Retina (tissue), 1 donor: ENCODE data around the gene GNAO1.

Source experiments
- DNase-seq: peaks from one replicate; pipeline ENCODE4 v3.0.0-alpha.2; 2016

GNAO1 gene

DNA sequence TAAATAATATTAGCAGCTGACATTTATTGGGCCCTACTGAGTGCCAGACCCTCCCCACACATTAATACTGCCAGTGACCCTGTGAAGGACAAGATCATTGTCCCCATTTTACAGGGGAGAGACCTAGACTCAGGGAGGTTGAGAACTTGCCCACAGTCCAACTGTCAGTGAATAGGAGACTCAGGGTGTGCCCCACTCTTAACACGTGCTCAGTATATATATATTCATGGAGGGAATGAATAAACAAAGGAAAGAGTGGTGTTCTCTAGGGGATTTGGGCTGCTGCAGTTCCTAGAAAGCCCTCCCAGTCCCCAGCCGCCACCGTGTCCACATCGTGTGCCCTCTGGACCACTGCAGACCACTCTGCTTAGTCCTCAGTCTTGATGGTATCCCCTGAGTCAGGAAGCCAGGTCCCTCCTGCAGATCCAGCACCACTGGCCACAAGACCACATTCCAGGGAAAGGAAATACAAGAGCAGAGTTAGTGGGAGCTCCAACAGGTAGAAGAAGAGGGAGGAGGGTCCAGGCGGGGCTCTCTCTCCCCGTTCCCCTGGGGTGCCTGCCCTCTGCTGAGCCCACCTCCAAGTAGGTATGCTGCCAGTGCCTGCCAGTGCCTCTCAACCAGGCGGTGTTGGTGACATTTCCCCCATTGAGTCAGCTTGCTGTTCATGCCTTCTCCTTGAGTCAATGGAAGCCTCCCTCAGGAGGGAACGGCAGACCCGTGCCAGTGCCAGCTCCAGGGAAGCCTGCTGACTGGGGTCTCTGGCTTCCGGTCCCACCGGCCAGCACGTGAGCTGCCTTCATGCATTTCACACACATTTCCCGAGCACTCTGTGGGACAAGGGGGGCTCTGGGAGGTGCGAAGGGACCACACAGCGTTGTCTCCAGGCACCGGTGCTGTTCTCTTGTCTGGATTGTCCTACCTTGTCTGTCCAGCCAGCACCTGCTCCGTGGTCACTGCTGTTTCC, 75.6 kb downstream of the GNAO1 start:
- DNase-seq = no peak

DNA sequence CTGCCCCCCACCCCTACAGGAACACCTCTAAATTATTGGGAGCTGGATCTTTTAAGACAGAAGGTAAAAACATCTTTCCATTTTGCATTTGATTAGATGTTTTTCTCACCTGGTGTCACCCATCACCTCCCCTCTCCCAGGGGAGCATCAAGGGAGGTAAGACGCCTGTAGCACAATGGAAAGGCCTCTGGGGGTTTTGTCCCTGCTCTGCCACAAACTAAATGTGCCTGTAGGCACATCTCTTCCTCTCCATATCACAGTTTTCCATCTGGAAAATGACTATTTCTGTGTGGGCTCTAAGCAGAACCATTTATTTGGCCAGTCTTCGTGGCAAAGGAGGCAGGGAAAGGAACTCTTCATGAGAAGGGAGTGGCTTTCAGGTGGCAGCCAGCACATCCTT, 76.6 kb downstream of the GNAO1 start:
- DNase-seq = no peak

GRCh38 chr16:56268799-56269198, 77.5 kb downstream of the GNAO1 start:
- DNase-seq = no peak

- no peak for DNase-seq
These were observed 78.0 kb downstream of the GNAO1 start for GRCh38 chr16:56269281-56269680.

- DNase-seq = no peak
These were observed 78.8 kb downstream of the GNAO1 start for GRCh38 chr16:56269811-56270684.

DNA sequence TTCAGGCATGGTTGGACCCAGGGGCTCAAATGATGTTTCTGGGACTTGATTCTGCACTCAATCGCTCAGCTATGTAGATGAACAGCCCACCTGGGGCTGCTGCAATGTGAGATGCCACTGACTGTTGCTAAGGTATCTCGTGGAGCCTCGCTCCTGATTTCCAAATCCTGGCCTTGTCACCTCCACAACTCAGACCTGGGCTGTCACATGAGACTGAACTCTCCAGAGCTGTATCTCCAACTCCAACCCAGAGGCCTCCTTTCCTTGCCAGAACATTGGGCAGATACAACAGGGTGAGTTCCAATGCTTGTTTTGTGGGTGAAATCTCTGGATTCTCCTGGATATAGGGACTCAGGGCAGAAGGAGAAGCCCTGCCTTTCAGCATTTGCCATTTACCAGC, 79.5 kb downstream of the GNAO1 start:
- no peak for DNase-seq

GRCh38 chr16:56272583-56272894, 81.2 kb downstream of the GNAO1 start:
- no peak for DNase-seq

GRCh38 chr16:56273615-56274014, 82.3 kb downstream of the GNAO1 start:
- DNase-seq = no peak

GRCh38 chr16:56274369-56274768, 83.1 kb downstream of the GNAO1 start:
- no peak for DNase-seq

GRCh38 chr16:56275076-56275475, 83.8 kb downstream of the GNAO1 start:
- no peak for DNase-seq

DNA sequence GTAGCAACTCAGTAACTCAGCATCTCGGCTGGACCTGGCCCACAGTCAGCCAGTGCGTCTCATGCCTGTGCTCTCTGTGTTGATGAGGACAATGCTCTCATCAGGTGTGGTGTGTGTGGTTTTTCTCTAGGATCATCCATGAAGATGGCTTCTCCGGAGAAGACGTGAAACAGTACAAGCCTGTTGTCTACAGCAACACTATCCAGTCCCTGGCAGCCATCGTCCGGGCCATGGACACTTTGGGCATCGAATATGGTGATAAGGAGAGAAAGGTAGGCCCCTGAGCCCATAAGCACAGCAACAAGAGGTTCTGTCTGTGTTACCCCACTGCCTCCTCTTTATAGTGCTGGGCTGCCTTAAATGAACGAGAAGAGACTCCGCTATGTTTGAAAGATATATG, 84.5 kb downstream of the GNAO1 start:
- DNase-seq = no peak

DNA sequence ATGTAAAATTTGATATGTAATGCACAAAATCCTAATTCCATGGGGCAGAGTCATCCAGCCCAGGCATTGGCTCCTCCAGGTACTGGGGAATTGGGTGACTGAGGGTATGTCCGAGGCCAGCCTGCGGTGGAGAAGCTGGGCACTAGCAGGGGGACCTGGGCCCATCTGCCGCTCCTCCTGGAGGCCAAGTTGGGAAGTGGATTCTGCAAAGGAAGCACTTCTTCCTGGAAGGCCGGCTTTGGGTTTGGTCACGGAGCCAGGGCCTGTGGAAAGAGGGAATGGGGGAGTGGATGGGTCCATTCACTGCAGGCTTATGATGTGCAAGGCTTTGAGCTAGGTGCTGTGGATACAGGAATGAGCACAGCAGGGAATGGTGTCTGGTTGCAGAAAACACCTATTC, 85.8 kb downstream of the GNAO1 start:
- no peak for DNase-seq

GRCh38 chr16:56278196-56278855, 87.0 kb downstream of the GNAO1 start:
- no peak for DNase-seq

DNA sequence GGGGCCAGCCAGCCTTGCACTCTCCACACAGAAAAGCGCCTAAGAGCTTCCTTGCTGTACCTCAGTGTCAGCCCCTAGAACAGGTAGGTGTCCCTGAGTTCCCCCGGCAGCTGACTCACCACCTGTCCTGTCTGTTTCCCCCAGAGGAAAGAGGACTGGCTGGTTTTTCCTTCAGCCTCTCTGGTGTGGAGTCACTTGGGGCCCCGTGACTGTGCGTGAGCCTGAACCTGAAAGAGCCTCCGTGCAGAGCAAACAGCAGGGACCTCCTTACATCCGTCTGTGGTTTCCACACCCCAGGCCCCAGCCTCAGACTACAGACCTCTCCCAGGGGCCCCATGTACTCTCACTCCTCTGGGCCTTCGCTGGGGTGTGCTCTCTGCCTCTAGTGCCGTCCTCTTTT, 87.8 kb downstream of the GNAO1 start:
- DNase-seq = no peak

DNA sequence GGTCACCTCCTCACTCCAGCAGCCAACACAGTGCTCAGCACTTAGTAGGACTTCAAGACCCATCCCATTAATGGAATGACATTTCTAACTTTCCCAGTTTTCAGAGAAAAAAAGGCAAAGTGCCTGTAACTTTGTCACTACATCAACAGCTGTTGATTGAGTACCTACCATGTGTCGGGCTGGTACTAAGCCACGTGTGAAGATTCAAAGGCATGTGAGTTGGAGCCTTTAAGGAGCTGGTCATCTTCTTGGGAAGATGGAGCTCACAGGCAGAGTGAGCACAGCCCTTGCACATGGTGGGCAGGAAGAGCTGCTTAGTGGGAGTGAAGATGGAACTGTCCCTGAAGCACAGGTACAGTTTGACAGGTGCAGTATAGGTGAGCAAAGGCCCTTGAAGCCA, 88.6 kb downstream of the GNAO1 start:
- DNase-seq = no peak

GRCh38 chr16:56281249-56281805, 90.0 kb downstream of the GNAO1 start:
- DNase-seq = no peak

- no peak for DNase-seq
These were observed 91.2 kb downstream of the GNAO1 start for GRCh38 chr16:56282451-56282850.

DNA sequence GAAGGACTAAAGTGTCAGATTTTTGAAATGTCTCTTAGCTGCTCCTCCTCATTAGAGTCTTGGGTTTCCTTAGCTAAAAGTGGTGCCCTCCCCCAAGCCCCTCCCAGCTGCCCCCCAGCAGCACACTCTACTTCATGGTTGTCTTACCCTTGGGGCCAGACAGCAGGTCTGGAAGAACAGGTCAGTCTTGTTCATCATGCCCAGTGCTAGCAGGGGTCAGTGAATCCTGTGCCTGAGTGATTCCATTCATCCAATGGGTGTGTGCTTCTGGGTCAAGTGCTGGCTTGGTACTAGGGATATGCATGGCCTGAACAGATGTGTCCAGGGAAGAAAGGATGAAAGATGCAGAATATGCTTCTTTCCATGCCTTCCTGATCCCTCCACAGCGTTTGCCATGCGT, 93.2 kb downstream of the GNAO1 start:
- DNase-seq = no peak

DNA sequence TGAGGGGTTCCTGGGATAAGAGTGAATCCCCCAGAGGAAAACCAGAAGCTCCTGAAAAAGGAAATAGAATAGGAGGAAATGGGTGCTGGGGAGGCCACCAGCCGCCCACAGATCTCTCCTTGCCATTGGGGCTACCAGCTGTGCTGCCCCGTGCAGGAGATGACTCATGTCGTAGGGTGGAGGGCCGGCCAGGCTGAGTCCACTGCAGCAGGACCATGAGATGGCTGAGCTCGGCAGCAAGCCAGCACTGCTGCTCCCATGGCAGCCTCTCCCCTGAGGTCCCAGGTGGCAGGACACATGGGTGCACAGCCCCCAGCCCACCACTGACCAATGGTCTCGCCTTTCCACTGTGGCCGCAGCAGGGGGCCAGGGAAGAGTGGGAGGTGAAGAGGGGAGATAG, 95.5 kb downstream of the GNAO1 start:
- DNase-seq = no peak

- DNase-seq = no peak
These were observed 96.7 kb downstream of the GNAO1 start for GRCh38 chr16:56288019-56288418.

DNA sequence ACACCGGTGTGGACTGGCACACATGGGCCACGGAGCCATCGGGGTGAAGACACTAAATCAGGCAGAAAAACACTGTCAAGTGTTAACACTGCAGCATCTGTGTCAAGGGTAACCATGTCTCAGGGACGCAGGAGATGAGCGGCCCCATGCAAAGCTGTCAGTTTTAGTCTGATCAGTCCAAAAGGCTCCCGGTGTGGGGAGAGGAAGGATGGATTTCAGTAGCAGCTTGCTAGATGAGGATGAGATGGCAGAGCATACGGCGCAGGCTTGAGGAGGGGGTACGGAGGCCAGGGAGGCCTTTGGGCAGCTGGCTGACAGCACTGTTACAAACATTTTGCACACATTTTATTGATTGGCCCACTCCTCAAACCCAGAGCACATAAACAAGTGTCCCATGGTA, 98.1 kb downstream of the GNAO1 start:
- peak; percentile 50 for DNase-seq

- DNase-seq = no peak
These were observed 98.6 kb downstream of the GNAO1 start for GRCh38 chr16:56289862-56290261.

- DNase-seq = no peak
These were observed 102.7 kb downstream of the GNAO1 start for GRCh38 chr16:56294014-56294413.
